ENCODE measurements around the gene AFAP1. TPM values are rescaled to one million over a fixed set of nuclear protein-coding genes. Genes with fewer than 3 reads are reported as not detected.

The AFAP1 gene
- total RNA-seq, 2 donors from 2014 or later = 29.7 to 43.9 TPM

DNA sequence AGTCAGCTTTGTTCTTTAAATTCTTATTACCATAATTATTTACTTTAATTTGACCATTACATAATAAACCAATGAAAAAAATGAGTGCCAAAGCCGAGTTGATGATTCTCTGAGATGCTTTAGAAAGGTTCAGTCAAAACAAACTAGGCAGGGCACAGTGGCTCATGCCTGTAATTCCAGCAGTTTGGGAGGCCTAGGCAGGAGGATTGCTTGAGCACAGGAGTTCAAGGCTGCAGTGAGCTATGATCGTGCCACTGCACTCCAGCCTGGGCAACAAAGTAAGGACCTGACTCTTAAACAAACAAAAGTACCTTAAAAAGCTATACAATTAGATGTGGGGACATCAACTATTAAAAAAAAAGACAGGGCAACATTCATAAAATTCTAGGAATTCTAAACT lies 75.0 kb downstream of the AFAP1 start:
- no peak for DNase-seq
- no peak overlapping the region for H3K27ac ChIP-seq
- no peak overlapping the region for H3K9ac ChIP-seq (ENCODE audit: low read depth in 2 of 2, low read length in 2 of 2)
- intact Hi-C loops (cut with DNase I) = no loop called here
- no peaks in the 10 kb centered on the region for H3K36me3 ChIP-seq
- TF ChIP-seq CTCF (IDR thresholded peaks at IDR 0.05) = no peak
- no peaks in the 10 kb centered on the region for H3K4me1 ChIP-seq
- H3K9me3 ChIP-seq = no peaks in the 10 kb centered on the region
- no peak overlapping the region for H3K4me3 ChIP-seq
- no peaks in the 10 kb centered on the region for H3K27me3 ChIP-seq

- intact Hi-C loops (cut with DNase I) = no loop called here
- H3K27me3 ChIP-seq = no peaks in the 10 kb centered on the region
- H3K9me3 ChIP-seq = no peaks in the 10 kb centered on the region
- no peak overlapping the region for H3K9ac ChIP-seq (ENCODE audit: low read depth in 2 of 2, low read length in 2 of 2)
- H3K36me3 ChIP-seq = no peaks in the 10 kb centered on the region
- H3K27ac ChIP-seq = no peak overlapping the region
- no peak overlapping the region for H3K4me3 ChIP-seq
- no peak for DNase-seq
- no peak for TF ChIP-seq CTCF (IDR thresholded peaks at IDR 0.05)
- H3K4me1 ChIP-seq = no peaks in the 10 kb centered on the region
Observed at GRCh38 chr4:7863911-7864681, 75.6 kb downstream of the AFAP1 start.

GRCh38 chr4:7862561-7863192 lies 77.0 kb downstream of the AFAP1 start:
- intact Hi-C loops (cut with DNase I) = no loop called here
- H3K27ac ChIP-seq = no peak overlapping the region
- H3K9ac ChIP-seq (ENCODE audit: low read depth in 2 of 2, low read length in 2 of 2) = no peak overlapping the region

GRCh38 chr4:7861440-7861881 lies 78.2 kb downstream of the AFAP1 start:
- DNase-seq = no peak
- H3K9ac ChIP-seq (ENCODE audit: low read depth in 2 of 2, low read length in 2 of 2) = no peak overlapping the region
- intact Hi-C loops (cut with DNase I) = no loop called here
- H3K27me3 ChIP-seq = no peaks in the 10 kb centered on the region
- no peak overlapping the region for H3K4me3 ChIP-seq
- TF ChIP-seq CTCF (IDR thresholded peaks at IDR 0.05) = no peak
- H3K36me3 ChIP-seq = no peaks in the 10 kb centered on the region
- H3K27ac ChIP-seq = no peak overlapping the region
- no peaks in the 10 kb centered on the region for H3K9me3 ChIP-seq
- no peaks in the 10 kb centered on the region for H3K4me1 ChIP-seq

More at GRCh38 chr4:7862561-7863192, 77.0 kb downstream of the AFAP1 start:
- no peak for TF ChIP-seq CTCF (IDR thresholded peaks at IDR 0.05)
- Histone ChIP-seq H3K36me3 (no peaks in the 10 kb centered on the region), H3K9me3 (no peaks in the 10 kb centered on the region), H3K4me1 (no peaks in the 10 kb centered on the region), H3K27me3 (no peaks in the 10 kb centered on the region), H3K4me3 (no peak overlapping the region)
- DNase-seq = no peak

- no peaks in the 10 kb centered on the region for H3K4me1 ChIP-seq
- no peaks in the 10 kb centered on the region for H3K36me3 ChIP-seq
- no peak overlapping the region for H3K27ac ChIP-seq
Observed at GRCh38 chr4:7860600-7861163, 79.0 kb downstream of the AFAP1 start.

More at GRCh38 chr4:7860600-7861163, 79.0 kb downstream of the AFAP1 start:
- Histone ChIP-seq H3K4me3 (no peak overlapping the region), H3K27me3 (no peaks in the 10 kb centered on the region), H3K9me3 (no peaks in the 10 kb centered on the region), H3K9ac (ENCODE audit: low read depth in 2 of 2, low read length in 2 of 2) (no peak overlapping the region)
- TF ChIP-seq CTCF (IDR thresholded peaks at IDR 0.05) = no peak
- intact Hi-C loops (cut with DNase I) = no loop called here
- DNase-seq = no peak

Measured in colonic mucosa (tissue), 4 donors.